ENCODE results near the gene CD38. TPM values are rescaled to one million over a fixed set of nuclear protein-coding genes. Genes with fewer than 3 reads are reported as not detected.

Gene CD38
- total RNA-seq, 1 donor from 2014 or later = 0.64 TPM

- H3K27ac Mint-ChIP-seq = no peak overlapping the region
- Histone ChIP-seq H4K20me1 (ENCODE audit: low read depth) (no peaks in the 10 kb centered on the region), H3K36me3 (no peaks in the 10 kb centered on the region), H3K27me3 (no peaks in the 10 kb centered on the region), H3K4me2 (no peak overlapping the region), H3F3A (ENCODE audit: low read depth) (no peaks in the 10 kb centered on the region), H3K4me1 (peaks cover 2% of the 10 kb centered on the region), H2AFZ (replicated peaks) (no peak overlapping the region), H3K79me2 (ENCODE audit: low read depth) (no peaks in the 10 kb centered on the region), H3K4me3 (no peak overlapping the region), H3K9me3 (ENCODE audit: low read depth) (no peaks in the 10 kb centered on the region), H3K9ac (no peak overlapping the region), H3K27ac (no peak overlapping the region)
- H3K9me3 Mint-ChIP-seq = peaks cover 2% of the 10 kb centered on the region
- TF ChIP-seq CTCF (IDR thresholded peaks at IDR 0.05) = no peak
- no peak for TF ChIP-seq EZH2phosphoT487 (IDR thresholded peaks at IDR 0.05)
- no peak for TF ChIP-seq EZH2 (IDR thresholded peaks at IDR 0.05)
- no peaks in the 10 kb centered on the region for H3K36me3 Mint-ChIP-seq
- H3K27me3 Mint-ChIP-seq (ENCODE audit: insufficient read depth, low read depth) = peaks cover 2% of the 10 kb centered on the region
- H3K4me1 Mint-ChIP-seq = peaks cover 2% of the 10 kb centered on the region
- no peak overlapping the region for H3K4me3 Mint-ChIP-seq
- DNase-seq (ENCODE audit: low spot score) = no peak
Measured at GRCh38 chr4:15749001-15749400, 29.1 kb upstream of the CD38 start.

- Histone ChIP-seq H2AFZ (replicated peaks) (no peak overlapping the region), H3K79me2 (ENCODE audit: low read depth) (no peaks in the 10 kb centered on the region), H4K20me1 (ENCODE audit: low read depth) (no peaks in the 10 kb centered on the region), H3K4me2 (no peak overlapping the region), H3K9me3 (ENCODE audit: low read depth) (no peaks in the 10 kb centered on the region), H3F3A (ENCODE audit: low read depth) (no peaks in the 10 kb centered on the region), H3K4me1 (no peaks in the 10 kb centered on the region), H3K27me3 (no peaks in the 10 kb centered on the region), H3K27ac (no peak overlapping the region), H3K4me3 (no peak overlapping the region), H3K36me3 (no peaks in the 10 kb centered on the region), H3K9ac (no peak overlapping the region)
- H3K9me3 Mint-ChIP-seq = no peaks in the 10 kb centered on the region
- H3K27ac Mint-ChIP-seq = no peak overlapping the region
- H3K4me1 Mint-ChIP-seq = peaks cover 2% of the 10 kb centered on the region
- TF ChIP-seq EZH2phosphoT487 (IDR thresholded peaks at IDR 0.05) = no peak
- TF ChIP-seq CTCF (IDR thresholded peaks at IDR 0.05) = no peak
- no peak for TF ChIP-seq EZH2 (IDR thresholded peaks at IDR 0.05)
- no peak for DNase-seq (ENCODE audit: low spot score)
- no peak overlapping the region for H3K4me3 Mint-ChIP-seq
- H3K36me3 Mint-ChIP-seq = no peaks in the 10 kb centered on the region
- H3K27me3 Mint-ChIP-seq (ENCODE audit: insufficient read depth, low read depth) = peaks cover 2% of the 10 kb centered on the region
Measured at GRCh38 chr4:15751153-15751552, 27.0 kb upstream of the CD38 start.

GRCh38 chr4:15753081-15753480 lies 25.0 kb upstream of the CD38 start:
- no peak overlapping the region for H2AFZ ChIP-seq (replicated peaks)
- Mint-ChIP-seq H3K36me3 (no peaks in the 10 kb centered on the region), H3K4me3 (no peak overlapping the region), H3K9me3 (no peaks in the 10 kb centered on the region), H3K4me1 (peaks cover 2% of the 10 kb centered on the region), H3K27me3 (ENCODE audit: insufficient read depth, low read depth) (peaks cover 2% of the 10 kb centered on the region), H3K27ac (no peak overlapping the region)
- H4K20me1 ChIP-seq (ENCODE audit: low read depth) = no peaks in the 10 kb centered on the region
- no peaks in the 10 kb centered on the region for H3K27me3 ChIP-seq
- no peaks in the 10 kb centered on the region for H3K79me2 ChIP-seq (ENCODE audit: low read depth)
- no peaks in the 10 kb centered on the region for H3K9me3 ChIP-seq (ENCODE audit: low read depth)
- no peaks in the 10 kb centered on the region for H3K4me1 ChIP-seq
- no peaks in the 10 kb centered on the region for H3K36me3 ChIP-seq
- TF ChIP-seq EZH2 (IDR thresholded peaks at IDR 0.05) (no peak), EZH2phosphoT487 (IDR thresholded peaks at IDR 0.05) (no peak), CTCF (IDR thresholded peaks at IDR 0.05) (no peak)
- no peak for DNase-seq (ENCODE audit: low spot score)
- H3K9ac ChIP-seq = no peak overlapping the region
- H3F3A ChIP-seq (ENCODE audit: low read depth) = no peaks in the 10 kb centered on the region
- H3K27ac ChIP-seq = no peak overlapping the region
- H3K4me2 ChIP-seq = no peak overlapping the region
- H3K4me3 ChIP-seq = no peak overlapping the region

All from neural progenitor cell (in vitro differentiated cells).